ENCODE results near the gene SULT4A1. TPM values are rescaled to one million over a fixed set of nuclear protein-coding genes. Genes with fewer than 3 reads are reported as not detected.
"Not testable (repeated sequence)": the region's sequence is repeated elsewhere in the genome, so short reads cannot be mapped to it uniquely, and the experiment has no call there.

SULT4A1 gene
- total RNA-seq, 2 experiments from 2014 or later = not detected

DNA sequence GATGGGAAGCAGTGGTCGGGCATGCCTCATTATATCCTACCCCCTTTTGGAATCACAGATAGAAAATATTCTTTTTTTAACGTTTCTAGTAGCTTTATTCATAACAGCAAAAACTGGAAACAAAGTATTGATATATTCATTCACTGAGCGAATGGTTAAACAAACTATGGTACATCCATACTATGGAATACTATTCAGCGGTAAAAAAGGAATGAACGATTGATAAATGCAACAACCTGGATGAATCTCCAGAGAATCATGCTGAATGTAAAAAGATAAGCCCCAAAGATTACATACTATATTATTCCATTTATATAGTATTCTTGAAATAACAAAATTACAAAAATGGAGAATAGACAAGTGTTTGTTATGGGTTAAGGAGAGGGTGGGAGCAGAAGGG is 7.5 kb upstream of the SULT4A1 start:
- CTCF ChIA-PET = no interaction called here

DNA sequence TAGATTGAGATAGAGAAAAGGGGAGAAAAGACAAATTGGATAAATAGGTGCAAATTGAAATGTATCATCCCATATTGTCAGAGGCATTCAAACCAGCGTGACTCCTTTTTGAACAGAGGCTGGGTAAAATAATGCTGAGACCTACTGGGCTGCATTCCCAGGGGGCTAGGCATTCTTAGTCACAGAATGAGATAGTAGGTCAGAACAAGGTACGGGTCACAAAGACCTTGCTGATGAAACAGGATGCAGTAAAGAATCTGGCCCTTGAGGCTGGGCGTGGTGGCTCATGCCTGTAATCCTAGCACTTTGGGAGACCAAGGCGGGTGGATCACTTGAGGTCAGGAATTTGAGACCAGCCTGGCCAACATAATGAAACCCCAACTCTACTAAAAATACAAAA is 6.7 kb upstream of the SULT4A1 start:
- CTCF ChIA-PET = not testable (repeated sequence)

More for the DNA sequence above, 7.5 kb upstream of the SULT4A1 start:
- POLR2A ChIA-PET = no interaction called here

DNA sequence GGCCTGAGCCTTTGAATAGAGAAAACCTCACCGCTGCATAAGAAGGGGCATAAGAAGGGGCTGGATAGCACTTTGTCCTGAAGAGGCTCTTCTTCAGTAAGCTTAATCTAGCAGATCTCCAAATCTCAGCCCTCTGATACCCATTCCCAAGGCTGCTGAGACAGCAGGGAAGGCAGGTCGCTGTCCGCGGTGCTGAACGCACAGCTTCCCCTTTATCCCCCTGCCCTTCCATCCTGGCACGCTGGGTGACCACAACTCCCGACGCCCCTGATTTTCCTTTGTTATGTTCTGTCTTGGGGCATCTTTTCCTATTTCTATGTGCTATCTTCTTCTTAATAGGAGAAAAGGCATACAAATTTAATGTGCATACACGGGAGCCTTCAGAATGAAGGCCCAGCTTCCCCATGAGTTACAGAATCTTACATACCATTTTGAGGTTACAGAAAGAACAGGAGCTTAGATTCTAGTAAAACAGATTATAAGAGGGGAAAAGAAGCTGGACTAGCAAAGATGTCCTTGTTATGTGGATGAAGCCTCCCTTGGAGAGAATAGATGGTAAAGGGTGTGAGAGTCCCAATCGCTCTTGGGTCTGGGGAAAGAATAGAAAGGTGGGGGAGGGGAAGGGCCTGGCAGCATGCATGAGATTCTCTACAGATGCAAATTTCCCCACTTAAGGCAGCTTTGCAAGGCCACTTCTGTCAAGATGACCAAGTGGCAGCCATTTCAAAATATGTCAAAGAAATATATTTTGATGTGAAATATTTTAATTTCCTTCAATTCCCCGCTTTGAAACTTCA is 5.7 kb upstream of the SULT4A1 start:
- POLR2A ChIA-PET = no interaction called here
- CTCF ChIA-PET = no interaction called here

More for the DNA sequence above, 6.7 kb upstream of the SULT4A1 start:
- POLR2A ChIA-PET = not testable (repeated sequence)

DNA sequence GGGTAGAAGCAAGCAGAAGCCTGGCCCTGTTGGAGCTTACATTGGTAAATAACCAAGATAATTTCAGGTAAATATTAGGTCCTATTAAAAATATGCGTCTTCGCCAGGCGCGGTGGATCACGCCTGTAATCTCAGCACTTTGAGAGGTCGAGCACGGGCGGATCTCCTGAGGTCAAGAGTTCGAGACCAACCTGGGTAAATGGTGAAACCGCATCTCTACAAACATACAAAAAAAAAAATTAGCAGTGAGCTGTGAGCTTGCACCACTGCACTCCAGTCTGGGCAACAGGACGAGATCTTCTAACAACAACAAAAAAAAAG is 529 bp upstream of the SULT4A1 start:
- POLR2A ChIA-PET = no interaction called here
- CTCF ChIA-PET = no interaction called here

DNA sequence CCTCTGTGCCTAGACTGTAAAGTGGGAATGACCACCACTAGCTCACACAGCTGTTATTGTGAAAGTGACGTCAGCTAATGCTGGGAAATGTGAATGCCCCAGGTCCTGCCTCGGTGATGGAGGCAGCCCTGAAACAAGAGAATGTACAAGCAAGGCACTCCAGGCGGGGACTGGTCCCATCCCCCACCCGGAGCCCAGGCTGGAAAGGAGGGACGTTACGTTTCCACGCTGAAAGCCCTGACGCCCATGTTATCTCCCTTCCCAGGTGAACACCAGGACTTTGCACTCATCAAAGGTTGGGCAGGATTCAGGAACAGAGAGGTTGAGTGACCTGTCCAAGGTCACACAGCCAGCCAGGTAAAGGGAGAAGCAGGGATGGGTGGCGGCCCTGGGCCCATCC is 784 bp downstream of the SULT4A1 start:
- ChIA-PET CTCF (no interaction called here), POLR2A (no interaction called here)

DNA sequence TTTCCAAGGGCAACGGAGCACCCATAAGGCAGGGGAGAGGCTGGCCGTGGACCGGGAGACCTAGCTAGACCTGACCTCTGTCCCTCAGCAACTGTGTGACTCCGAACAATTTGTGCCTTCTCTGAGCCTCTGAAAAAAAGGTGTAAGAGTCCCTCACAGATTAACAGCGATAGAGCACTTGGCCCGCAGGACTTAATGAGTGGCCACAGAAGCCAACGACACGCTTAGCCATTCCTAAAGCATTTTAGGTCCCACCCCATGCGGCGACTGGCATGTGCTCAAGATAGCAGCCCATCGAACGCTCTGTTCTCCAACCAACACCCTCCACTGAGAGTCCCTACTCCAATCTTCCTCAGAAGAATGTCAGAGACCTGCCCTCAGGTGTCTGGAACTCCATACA is 1.5 kb downstream of the SULT4A1 start:
- CTCF ChIA-PET = no interaction called here
- POLR2A ChIA-PET = no interaction called here

DNA sequence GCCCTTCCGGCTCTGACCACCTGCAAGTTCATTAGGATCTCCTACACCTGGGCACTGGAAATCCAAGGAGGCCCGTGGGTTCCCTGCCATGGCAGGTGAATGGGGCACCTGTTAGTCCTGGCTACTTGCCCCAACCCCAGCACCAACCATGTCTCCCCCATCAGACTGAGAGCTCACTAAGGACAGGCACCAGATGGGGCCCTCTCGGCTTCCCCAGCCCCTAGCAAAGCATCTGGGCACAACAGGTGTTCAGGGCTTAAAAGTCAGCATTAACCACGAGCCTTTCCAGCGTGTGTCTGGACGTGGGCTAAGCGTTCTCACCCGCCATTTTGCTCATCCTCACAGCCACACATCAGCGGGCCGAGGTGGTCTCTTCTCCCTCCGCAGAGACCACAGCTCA is 2.2 kb downstream of the SULT4A1 start:
- POLR2A ChIA-PET = no interaction called here
- CTCF ChIA-PET = no interaction called here

DNA sequence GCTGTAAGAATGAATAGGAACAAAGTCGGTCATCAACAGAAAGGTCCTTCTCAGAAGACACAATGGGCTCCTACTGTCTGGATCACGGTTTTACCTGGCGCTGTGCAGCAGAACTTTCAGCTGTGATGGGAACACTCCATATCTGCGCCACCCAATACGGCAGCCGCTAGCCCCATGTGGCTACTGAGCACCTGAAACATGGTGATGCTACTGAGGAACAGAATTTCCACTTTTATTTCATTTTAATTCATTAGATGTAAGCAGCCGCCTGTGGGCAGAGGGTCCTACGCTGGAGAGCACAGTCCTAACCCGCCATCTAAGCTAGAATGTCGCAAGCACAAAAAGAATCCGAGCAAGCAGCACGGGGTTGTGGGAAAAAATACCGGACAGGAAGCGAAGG is 2.7 kb downstream of the SULT4A1 start:
- CTCF ChIA-PET = no interaction called here
- POLR2A ChIA-PET = no interaction called here

DNA sequence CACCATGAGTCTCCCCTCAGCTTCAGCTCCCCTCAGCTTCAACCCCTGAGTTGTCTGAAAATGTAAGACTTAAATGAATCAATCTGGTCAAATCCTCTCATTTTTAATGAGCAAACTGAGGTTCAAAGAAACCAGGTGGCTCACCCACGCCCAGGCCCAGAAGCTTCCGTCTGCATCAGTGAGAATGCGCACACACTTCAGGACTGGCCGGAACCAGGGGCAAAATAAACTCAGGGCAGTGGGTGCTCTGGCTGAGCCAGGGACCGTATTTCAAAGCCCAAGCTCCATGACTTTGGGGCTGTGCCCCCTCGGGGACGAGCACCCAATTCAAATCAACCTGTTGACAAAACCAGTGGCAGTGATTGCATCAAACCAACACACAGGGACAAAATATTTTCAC is 3.1 kb downstream of the SULT4A1 start:
- POLR2A ChIA-PET = no interaction called here
- CTCF ChIA-PET = no interaction called here

DNA sequence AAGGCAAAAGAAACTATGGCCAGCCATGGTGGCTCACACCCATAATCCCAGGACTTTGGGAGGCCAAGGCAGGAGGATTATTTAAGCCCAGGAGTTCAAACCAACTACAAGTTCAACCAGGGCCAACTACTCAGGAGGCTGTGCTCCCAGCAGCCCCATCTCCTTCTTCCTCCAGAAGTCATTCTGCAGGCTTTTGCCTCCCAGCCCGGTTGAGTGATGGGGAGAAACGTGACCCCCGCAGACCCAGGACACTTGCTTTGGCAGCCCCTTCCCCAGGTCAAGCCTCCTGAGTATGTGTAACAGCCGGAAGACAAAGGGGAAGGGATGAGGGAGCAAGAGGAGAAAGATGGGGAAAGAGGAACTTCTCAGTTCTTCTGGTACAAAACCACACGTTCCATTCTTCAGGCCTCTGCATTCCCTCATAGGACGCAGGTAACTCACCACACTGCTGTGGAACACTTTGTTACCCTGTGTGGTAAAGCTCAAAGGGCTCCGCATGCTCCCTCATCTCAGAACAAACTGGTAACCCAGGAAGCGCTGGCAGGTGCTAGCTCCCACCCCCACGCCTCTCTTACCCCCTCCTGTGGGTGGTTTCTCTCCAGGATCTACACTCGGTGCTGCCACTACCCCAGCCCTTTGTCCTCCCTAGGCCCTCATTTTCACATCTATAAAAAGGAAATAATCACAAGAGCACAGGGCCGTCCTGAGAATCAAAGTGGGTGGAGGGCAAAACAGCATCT is 4.0 kb downstream of the SULT4A1 start:
- ChIA-PET CTCF (no interaction called here), POLR2A (no interaction called here)

DNA sequence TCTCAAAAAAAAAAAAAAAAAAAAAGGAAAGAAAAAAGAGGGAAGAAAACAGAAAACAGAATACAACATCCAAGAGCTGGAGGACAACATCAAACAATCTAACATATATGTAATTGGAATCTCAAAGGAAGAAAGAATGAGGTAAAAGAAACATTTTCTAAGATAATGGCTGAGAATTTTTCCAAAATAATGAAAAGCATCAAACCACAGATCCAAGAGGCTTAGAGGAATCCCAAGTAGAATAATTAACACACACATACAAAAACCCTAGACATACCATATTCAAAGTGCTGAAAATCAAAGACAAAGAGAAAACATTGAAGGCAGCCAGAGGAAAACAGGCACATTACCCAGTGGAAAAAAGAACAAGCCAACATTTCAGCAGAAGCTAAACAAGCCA is 4.9 kb downstream of the SULT4A1 start:
- ChIA-PET POLR2A (no interaction called here), CTCF (no interaction called here)

DNA sequence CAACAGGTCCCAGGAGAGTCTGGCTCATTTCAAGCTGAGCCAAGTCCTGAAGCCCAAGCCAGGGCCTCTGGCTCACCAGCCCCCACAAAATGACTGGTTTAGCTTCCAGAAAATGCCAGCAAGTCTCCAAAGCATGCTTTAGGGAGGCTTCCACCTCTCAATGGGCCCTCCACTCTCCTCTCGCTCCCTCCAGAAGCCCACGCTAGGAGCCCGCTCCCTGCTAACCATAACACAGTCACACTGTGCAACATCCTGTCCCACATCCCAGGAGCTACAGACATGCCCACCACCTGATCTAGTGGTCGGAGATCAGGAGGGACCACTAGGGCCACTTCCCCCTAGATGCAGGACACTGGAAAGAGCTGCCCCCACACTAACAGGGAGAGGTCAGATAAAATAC is 6.9 kb downstream of the SULT4A1 start:
- POLR2A ChIA-PET = no interaction called here
- CTCF ChIA-PET = no interaction called here

DNA sequence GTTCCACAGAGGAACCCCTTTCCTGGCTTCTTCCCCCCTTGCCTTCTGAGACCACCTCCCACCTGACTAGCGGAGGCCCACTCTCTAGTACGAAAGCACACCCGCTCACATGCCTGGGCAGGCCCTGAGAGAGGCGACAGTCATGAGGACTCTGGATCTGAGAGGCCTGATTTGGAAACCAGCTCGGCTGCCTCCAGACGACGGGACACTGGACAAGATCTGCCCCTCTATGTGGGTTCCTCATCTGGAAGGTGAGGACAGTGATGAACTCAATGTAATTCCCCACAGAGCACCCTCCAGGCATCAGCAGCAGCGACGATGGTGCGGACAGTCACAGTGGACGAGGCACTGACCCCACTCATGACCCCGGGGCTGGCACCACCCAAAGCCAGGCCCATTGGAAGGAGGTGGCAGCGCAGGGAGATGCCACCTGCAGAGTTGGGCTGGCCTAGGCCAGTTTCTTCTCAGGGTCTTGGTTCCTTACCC is 7.5 kb downstream of the SULT4A1 start:
- POLR2A ChIA-PET = no interaction called here
- CTCF ChIA-PET = no interaction called here

DNA sequence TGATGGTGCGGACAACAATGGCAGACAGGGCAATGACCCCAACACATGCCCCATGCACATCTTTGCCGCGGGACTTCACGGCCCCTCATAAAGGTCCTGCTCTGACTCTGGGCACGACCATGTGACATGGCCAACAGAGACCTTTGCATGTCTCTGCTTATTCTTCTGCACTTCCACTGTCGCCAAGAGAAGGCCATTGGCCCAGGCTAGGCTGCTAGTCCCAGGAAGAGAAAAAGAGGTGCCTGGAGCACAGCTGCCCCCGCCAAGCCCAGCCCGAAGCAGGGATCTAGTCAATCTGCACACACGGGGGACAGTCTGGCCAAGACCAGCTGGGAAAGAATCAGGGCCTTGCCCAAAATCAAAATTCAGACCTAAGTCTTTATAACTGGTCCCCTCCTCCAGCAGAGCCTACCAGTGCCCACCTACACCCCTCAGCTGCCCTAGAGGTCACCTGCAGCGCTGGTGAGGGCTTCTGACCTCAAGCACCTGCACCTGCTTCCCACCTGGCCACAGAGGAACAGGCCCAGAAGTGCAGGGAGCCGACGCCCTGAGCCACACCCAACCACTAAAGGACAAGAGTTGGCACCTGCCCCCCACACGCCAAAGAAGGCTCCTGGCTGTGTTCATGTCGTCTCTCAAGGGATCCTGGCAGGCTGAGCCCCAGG is 8.1 kb downstream of the SULT4A1 start:
- ChIA-PET CTCF (no interaction called here), POLR2A (no interaction called here)

DNA sequence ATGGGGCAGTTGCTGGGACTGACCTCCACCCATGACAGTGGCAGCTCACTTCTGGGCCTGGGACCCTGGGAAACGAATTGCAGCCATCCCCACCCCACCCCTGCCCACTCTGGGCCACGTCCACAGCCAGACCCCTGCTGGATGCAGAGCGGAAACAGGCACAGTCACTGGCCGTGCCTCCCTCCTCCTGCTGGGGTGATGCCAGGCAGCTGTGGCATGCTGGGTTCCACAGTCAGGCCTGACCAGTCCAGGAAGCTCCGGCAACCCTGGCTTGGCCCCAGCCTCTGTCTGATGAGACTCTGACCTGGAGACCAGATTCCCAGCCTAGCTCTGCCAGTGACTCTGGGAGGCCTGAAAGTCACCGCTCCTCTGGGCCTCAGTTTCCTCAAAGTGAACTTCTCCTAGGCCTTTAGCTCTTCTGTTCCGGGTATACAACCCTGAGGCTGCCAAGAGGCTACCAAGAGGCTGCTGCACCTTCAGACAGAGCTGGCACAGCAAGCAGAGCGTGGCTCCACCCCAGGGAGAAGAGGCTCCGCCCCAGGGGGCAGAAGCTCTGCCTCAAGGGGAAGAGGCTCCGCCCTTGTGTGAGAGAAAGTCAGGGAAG is 8.9 kb downstream of the SULT4A1 start:
- POLR2A ChIA-PET = no interaction called here
- CTCF ChIA-PET = interaction anchor here (0.6 kb wide), 1 partner anchor 578 kb away, joined by 4 read pairs; no protein-coding TSS in a partner anchor

DNA sequence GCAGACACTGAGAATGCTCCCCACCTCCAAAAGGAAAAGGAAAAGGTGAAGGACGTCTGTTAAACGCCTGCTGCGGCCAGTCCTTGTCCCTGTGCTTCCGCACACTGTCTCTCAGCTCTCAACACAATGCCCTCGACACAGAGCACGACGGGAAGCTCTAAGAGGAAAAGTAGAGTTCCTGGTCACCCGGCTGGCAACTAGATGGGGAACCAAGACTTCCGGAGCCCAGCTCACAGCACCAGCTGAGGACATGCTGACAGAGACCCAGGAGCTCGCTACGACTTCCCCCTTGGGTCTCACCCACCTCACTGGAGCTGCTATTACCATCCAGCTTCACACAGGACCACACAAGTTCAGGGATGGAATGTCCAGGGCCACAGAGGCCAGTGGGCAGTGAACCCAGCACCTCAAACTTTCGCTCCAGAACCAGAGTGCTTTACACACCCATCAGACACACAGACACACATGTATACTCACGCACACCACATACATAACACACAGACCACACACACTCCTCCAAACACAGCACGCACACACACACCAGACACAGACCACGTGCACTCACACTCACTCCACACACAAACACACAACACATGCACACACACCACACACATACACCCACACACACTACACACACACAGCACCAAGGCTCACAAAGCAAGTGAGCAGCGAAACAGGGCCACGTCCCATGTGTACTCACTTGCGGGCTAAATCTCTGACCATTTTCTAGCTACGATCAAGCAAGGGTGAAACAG is 9.6 kb downstream of the SULT4A1 start:
- ChIA-PET CTCF (interaction anchor here (0.6 kb wide), 2 partner anchors 579 to 1022 kb away, joined by 4 read pairs; no protein-coding TSS in a partner anchor), POLR2A (no interaction called here)

DNA sequence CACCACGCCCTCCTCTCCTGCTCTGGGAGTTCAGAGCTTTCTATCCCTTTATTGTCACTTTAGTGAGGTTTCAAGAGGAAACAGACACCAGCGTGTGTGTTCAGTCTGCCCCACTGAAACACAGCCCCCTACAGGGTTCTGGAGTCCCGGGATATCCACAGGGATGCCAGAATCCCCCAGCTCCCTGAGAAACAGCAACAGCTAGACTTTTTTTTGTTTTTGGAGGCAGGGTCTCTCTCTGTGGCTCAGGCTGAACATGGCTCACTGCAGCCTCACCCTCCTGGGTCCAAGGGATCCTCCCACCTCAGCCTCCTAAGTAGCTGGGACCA is 10.4 kb downstream of the SULT4A1 start:
- ChIA-PET CTCF (no interaction called here), POLR2A (no interaction called here)

DNA sequence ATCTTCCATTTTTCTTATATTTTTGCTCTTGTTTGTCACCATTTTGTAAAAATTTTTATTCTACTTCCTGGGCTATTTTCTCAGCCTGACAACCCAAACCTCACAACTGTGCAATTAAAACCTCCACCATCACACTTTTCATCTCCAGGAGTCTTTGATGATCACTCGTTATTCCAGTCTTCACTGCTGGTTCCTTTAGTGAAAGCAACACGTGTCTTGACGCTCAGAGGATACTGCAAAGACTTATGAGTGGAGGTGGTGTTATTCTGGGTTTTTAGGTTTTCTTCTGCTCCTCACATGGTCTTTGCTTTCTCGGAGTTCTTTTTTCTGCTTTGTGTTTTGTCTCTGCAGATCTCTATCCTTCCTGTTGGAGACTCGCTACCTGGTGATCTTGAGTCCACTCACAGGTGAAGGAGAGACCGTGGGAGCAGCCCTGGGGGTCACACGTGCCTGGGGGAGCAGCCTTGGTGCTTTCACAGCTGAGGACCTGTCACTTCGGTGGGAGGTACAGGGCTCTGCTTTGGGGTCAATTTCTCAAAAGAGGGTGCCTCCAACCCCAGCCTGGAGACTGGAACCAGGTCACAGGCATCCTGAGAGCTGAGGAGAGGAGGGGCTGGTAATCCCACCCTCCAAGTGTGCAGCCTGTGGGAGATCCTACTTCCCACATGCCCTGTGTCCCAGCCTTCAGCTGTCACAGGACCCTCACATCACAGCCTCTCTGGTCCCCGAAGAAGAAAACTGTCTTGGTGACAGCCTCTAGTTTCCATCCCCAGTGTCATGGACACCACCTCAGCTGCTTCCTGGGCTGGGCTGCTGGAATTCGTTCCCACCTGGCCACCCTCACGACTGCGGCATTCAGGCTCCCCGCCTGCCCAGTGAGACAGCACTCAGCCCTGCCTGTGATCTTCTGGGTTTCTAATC is 11.0 kb downstream of the SULT4A1 start:
- CTCF ChIA-PET = no interaction called here

DNA sequence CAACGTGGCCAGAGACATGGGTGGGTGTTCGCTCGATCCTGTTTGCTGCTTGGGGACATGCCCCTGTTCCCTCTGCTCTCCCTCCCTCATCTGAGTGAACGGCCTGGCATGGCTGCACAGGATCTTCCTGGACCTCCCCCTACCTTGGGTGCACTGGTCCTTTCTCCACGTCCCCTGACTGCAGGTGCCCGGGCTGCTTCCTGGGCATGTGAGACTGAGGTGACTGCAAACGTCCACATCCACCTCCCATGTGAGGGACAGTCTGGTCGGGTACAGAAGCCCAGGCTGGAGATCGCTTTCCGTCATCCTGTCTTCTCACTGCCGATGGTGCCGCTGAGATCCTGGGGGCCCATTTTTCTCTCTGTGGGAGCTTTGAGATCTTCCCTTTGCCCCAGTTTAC is 11.8 kb downstream of the SULT4A1 start:
- ChIA-PET POLR2A (no interaction called here), CTCF (no interaction called here)

More for the DNA sequence above, 11.0 kb downstream of the SULT4A1 start:
- POLR2A ChIA-PET = no interaction called here

All from activated CD8-positive, alpha-beta memory T cell treated with anti-CD3 and anti-CD28 coated beads for 36 hours (primary cell).